HCT116 (cell line): ENCODE measurements around the gene C5AR1.

ENCODE experiments used
- CEBPB ChIP-seq: IDR thresholded peaks from 2 replicates; pipeline ENCODE4 v1.6.1; 2012; ENCODE audit warnings: low read depth
- JUND ChIP-seq: IDR thresholded peaks from 2 replicates; pipeline ENCODE4 v1.6.1; 2012
- POLR2A ChIP-seq: IDR thresholded peaks from 2 replicates; pipeline ENCODE4 v1.7.0; 2011; ENCODE audit warnings: borderline replicate concordance; ENCODE audit not compliant: insufficient read depth, insufficient read length; ENCODE audit errors: extremely low read depth
- POLR2AphosphoS5 ChIP-seq: IDR thresholded peaks from 2 replicates; pipeline ENCODE4 v1.6.1; 2011; ENCODE audit warnings: mild to moderate bottlenecking, low read depth, low read length, moderate library complexity
- TCF7L2 ChIP-seq: IDR thresholded peaks from 2 replicates; pipeline ENCODE4 v1.7.0; 2011; ENCODE audit warnings: borderline replicate concordance, inconsistent platforms; ENCODE audit not compliant: insufficient read depth, insufficient read length; ENCODE audit errors: extremely low read depth
- YY1 ChIP-seq: IDR thresholded peaks from 2 replicates; pipeline ENCODE4 v1.6.1; 2011; ENCODE audit warnings: low read length, low read depth, moderate library complexity, mild to moderate bottlenecking; ENCODE audit not compliant: insufficient replicate concordance; ENCODE audit errors: extremely low read depth
- TF ChIP-seq, protein P1 (sequence below), 3 experiments: fragments of 200-600 bp in 1 of 3; sonication (generic) in 1 of 3; IDR thresholded peaks in 2 of 3; conservative IDR thresholded peaks in 1 of 3; 2 replicates each; pipeline ENCODE4 v1.5.1; 2012 to 2017; ENCODE audit warnings: low read depth in 2 of 3, low read length in 2 of 3, antibody characterized with exemption in 1 of 3, borderline replicate concordance in 1 of 3, control low read depth in 1 of 3, mild to moderate bottlenecking in 1 of 3, mixed read lengths in 1 of 3, mixed run types in 1 of 3, moderate library complexity in 1 of 3; ENCODE audit not compliant: insufficient read depth in 1 of 3

- TF ChIP-seq, protein P1, sequence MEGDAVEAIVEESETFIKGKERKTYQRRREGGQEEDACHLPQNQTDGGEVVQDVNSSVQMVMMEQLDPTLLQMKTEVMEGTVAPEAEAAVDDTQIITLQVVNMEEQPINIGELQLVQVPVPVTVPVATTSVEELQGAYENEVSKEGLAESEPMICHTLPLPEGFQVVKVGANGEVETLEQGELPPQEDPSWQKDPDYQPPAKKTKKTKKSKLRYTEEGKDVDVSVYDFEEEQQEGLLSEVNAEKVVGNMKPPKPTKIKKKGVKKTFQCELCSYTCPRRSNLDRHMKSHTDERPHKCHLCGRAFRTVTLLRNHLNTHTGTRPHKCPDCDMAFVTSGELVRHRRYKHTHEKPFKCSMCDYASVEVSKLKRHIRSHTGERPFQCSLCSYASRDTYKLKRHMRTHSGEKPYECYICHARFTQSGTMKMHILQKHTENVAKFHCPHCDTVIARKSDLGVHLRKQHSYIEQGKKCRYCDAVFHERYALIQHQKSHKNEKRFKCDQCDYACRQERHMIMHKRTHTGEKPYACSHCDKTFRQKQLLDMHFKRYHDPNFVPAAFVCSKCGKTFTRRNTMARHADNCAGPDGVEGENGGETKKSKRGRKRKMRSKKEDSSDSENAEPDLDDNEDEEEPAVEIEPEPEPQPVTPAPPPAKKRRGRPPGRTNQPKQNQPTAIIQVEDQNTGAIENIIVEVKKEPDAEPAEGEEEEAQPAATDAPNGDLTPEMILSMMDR (IDR thresholded peaks at IDR 0.05 in 2 of 3, conservative IDR thresholded peaks at IDR 0.05 in 1 of 3; ENCODE audit: borderline replicate concordance in 1 of 3, insufficient read depth in 1 of 3, low read depth in 2 of 3, low read length in 2 of 3): no peak
- no peak for TF ChIP-seq JUND
- TF ChIP-seq CEBPB: no peak
- no peak for TF ChIP-seq TCF7L2
- TF ChIP-seq POLR2AphosphoS5: no peak
- no peak for TF ChIP-seq YY1
- TF ChIP-seq POLR2A: no peak
Measured at GRCh38 chr19:47267350-47267759, 42.3 kb upstream of the C5AR1 start.
